Activated CD4-positive, alpha-beta T cell treated with anti-CD3 and anti-CD28 coated beads, Interleukin-2, Interleukin-4, amounts not matched to agents 100 ng/mL and 50 ng/mL, durations not matched to agents 16 hours and 8 hours (primary cell): Measurements from ENCODE around the gene SERP2.

Source experiments
- DNase-seq: peaks from one replicate; pipeline ENCODE4 v3.0.0-alpha.2; 2020; ENCODE audit warnings: low spot score

The SERP2 gene

GRCh38 chr13:44389060-44389666 is 15.5 kb downstream of the SERP2 start:
- no peak for DNase-seq

- DNase-seq = no peak
Measured at GRCh38 chr13:44389876-44390275, 16.3 kb downstream of the SERP2 start.

GRCh38 chr13:44393391-44393790 is 19.8 kb downstream of the SERP2 start:
- DNase-seq = no peak

- no peak for DNase-seq
Measured at GRCh38 chr13:44394658-44395057, 21.0 kb downstream of the SERP2 start.

GRCh38 chr13:44395976-44396694 is 22.5 kb downstream of the SERP2 start:
- no peak for DNase-seq

GRCh38 chr13:44396701-44397580 is 23.3 kb downstream of the SERP2 start:
- no peak for DNase-seq

- DNase-seq = no peak
Measured at GRCh38 chr13:44397766-44398223, 24.2 kb downstream of the SERP2 start.

GRCh38 chr13:44398606-44399005 is 25.0 kb downstream of the SERP2 start:
- DNase-seq = no peak

- DNase-seq = no peak
Measured at GRCh38 chr13:44399074-44399473, 25.4 kb downstream of the SERP2 start.

- DNase-seq = no peak
Measured at GRCh38 chr13:44400736-44401135, 27.1 kb downstream of the SERP2 start.

GRCh38 chr13:44401577-44401976 is 28.0 kb downstream of the SERP2 start:
- DNase-seq = no peak

- no peak for DNase-seq
Measured at GRCh38 chr13:44402899-44403445, 29.3 kb downstream of the SERP2 start.

GRCh38 chr13:44403461-44404056 is 29.9 kb downstream of the SERP2 start:
- DNase-seq = no peak

GRCh38 chr13:44404261-44405132 is 30.9 kb downstream of the SERP2 start:
- DNase-seq = no peak

GRCh38 chr13:44406617-44407016 is 33.0 kb downstream of the SERP2 start:
- no peak for DNase-seq

- DNase-seq = no peak
Measured at GRCh38 chr13:44407379-44407778, 33.8 kb downstream of the SERP2 start.

- DNase-seq = no peak
Measured at GRCh38 chr13:44407891-44408290, 34.3 kb downstream of the SERP2 start.

- no peak for DNase-seq
Measured at GRCh38 chr13:44409595-44409994, 36.0 kb downstream of the SERP2 start.

- DNase-seq = no peak
Measured at GRCh38 chr13:44410328-44410859, 36.8 kb downstream of the SERP2 start.

- DNase-seq = no peak
Measured at GRCh38 chr13:44411841-44412240, 38.2 kb downstream of the SERP2 start.
